HG02943 (cell line): ENCODE results near the gene WFDC1.

Experiments
- ATAC-seq: cut with Tn5 transposase; IDR thresholded peaks from one replicate; pipeline ENCODE4 v1.9.1; 2021; ENCODE audit warnings: mild to moderate bottlenecking, low read depth, moderate library complexity; ENCODE audit not compliant: unreplicated experiment

Gene WFDC1, protein sequence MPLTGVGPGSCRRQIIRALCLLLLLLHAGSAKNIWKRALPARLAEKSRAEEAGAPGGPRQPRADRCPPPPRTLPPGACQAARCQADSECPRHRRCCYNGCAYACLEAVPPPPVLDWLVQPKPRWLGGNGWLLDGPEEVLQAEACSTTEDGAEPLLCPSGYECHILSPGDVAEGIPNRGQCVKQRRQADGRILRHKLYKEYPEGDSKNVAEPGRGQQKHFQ

GRCh38 chr16:84294531-84295142 is at the start of gene WFDC1:
Gene WFDC1 (plus strand): TSS chr16:84294878. CDS start chr16:84294972, 94 bp downstream.
- ATAC-seq, result no peak

DNA sequence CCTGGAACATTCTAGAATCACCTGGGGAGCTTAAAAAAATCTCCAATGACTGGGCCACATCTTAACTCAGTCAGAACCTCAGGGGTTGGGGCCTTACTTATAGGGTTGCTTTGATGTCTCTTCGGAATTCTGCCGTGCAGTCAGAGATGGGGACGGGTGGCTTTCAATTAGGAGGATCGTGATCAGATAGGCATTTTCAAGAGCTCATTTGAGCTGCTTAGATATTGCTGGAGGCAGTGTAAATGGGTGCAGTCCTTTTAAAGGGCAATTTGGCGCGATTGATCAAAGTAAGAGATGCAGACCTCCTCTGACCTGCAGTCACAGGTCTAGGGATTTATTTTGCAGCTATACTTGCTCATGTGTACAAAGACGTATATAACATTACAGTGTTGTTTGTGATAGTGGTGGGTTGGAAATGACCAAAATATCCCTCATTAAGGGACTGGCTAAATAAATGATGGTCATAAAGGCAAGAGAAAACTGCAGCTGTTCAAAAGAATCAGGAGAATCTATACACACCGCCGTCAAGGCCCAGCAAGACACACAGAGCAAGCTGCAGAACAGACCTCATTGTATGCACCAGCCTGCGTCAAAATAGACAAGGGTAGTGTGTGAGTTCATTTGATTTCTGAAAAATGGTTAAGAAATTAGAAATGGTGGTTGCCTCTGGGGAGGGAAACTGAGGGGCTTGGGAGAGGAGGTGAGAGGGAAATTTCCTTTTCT is 48.6 kb upstream of the WFDC1 start:
- ATAC-seq, result no peak

DNA sequence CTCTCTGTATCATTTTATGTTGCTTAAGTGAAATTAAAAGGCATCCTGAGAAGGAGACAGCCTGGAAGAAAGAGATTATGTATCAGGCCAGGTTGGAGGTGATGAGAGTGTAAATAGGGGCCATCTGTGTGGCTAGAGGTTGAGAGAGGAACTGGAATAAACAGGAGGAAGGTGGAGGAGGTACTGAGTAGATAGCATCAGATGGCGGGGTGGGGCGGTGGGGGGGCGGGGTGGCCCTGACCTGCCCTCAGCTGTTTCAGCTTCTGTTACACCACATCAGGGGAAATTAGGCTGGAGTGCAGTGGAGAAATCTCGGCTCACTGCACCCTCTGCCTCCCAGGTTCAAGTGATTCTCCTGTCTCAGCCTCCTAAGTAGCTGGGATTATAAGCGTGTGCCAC is 48.0 kb upstream of the WFDC1 start:
- no peak for ATAC-seq

- ATAC-seq, result no peak
Observed at GRCh38 chr16:84247331-84247730, 47.3 kb upstream of the WFDC1 start.

DNA sequence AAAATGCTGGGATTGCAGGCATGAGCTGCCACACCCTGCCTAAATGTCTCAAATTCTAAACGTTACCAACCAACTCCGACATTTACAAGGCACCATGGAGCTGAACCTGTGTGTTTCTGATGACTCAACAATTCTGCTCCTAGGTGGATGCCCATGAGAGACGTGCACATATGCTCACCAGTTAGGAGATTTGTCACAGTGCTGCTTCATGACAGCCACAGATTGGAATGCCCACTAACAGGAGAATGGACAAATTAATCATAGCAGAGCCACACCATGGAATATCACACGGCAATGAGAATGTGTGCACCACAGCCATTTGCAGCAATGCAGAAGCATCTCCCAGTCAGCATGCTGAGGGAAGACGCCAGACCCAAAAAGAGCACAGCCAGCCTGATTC is 46.8 kb upstream of the WFDC1 start:
- ATAC-seq, result no peak

- ATAC-seq, result no peak
Observed at GRCh38 chr16:84252184-84252583, 42.5 kb upstream of the WFDC1 start.

DNA sequence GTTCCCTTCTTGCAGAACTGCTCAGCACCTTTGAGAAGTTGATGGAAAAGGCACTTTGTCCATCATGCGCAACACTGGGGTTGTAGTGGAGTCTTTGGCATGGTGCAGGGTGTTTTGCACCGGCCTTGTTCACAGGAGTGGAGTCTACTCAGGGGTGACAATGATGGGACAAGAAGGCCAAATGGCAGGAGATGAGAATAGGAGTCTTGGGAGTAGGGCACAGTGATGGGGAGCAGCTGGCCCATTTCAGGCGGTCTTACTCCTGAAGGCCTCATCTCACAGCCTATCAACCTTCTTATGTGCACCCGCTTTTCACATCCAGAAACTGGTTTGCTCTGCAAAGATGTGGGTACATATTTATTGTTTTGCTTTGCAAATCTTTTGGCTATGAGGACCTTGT is 41.5 kb upstream of the WFDC1 start:
- ATAC-seq, result no peak

GRCh38 chr16:84254062-84254461 is 40.6 kb upstream of the WFDC1 start:
- ATAC-seq, result no peak

DNA sequence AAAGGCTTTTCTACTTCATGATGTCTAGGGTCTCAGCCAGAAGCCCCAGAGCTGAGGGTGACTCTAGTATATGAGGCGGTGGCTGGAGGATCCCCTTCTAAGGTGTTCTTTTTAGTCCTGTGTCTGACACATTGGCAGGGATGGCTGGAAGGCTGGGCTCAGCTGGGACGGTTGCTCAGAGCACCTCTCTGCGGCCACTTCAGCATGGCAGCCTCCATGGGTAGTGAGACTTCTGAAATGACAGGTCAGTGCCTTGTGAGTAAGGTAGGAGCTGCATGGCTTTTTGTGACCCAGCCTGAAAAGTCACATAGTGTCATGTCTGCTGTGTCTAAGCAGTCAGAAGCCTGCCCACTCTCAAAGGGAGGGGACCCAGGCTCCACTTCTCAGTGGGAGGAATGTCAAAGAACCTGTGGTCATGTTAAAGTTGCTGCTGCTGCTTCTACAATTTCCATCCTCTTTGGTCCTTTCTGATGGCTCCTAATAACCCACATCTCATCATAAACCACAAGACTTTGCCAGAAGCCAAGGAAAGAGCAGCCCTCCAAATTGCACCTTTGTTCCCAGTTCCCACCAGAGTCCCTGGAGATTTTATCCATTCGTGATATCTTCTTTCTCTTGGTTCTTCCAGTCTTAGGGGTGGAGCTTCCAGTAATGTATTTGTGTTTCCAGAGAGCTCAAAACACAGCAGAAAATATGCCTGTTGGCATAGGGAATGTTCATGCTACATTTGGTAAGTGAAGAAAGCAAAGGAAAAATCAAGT is 39.4 kb upstream of the WFDC1 start:
- ATAC-seq, result no peak

DNA sequence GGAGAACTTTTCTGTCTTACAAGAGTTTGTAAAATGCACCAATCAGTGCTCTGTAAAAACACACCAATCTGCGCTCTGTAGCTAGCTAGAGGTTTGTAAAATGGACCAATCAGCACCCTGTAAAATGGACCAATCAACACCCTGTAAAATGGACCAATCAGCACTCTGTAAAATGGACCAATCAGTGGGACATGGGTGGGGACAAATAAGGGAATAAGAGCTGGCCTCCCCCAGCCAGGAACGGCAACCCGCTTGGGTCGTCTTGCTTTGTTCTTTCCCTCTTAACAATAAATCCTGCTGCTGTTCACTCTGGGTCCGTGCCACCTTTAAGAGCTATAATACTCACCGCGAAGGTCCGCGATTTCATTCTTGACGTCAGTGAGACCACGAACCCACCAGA is 36.4 kb upstream of the WFDC1 start:
- no peak for ATAC-seq

DNA sequence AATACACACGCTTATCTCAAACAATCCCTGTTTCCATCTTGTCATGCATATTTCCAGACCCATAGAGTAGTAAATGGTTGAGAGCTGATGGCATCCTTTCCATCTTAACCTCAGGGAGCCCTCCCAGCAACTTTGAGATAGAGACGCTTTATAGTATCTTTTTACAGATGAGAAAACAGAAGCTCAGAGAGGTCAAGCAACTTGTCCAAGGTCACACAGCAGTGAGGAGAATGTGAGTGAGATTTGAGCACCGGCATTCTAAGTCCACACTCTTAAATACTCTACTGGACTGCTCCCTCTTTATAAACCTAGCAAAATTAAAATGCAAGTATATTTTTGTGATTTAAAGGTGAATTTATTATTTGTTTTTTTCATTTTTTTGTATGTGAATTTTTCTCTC is 35.0 kb upstream of the WFDC1 start:
- no peak for ATAC-seq

DNA sequence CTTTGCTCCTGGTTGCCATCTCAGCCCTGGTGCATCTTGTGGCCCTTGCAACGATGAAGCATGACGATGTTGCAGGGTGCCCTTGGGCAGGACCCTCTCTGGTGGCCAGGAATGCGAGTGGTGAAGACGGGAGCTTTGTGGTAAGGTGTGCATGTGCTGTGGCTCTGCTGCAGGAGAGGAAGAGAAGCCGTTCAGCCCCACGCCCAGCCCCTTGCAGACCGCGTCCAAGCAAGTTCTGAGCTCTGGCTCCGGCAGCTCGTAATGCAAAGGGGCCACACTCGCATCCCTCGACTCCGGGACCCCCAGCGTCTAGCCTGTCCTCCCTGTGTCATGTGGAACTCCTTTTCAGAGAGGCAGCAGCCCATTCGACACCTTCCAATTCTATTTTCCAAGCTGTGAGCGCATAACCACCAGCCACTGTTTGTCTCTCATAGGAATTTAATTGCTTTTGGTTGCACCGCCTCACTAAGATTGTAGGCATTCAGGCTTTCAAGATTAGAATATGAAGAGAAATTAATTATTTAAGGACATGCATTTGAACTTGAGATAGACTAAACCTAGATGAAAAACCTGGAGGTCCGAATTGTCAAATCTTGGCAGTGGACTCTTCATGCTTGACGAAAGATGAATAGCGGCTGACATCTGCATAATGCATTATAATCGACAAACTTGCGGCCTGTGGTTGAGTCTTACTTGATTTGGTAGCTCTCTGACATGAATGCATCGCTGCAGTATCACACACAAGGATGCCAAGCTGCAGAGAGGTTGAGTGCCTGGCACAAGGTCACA is 33.7 kb upstream of the WFDC1 start:
- no peak for ATAC-seq

DNA sequence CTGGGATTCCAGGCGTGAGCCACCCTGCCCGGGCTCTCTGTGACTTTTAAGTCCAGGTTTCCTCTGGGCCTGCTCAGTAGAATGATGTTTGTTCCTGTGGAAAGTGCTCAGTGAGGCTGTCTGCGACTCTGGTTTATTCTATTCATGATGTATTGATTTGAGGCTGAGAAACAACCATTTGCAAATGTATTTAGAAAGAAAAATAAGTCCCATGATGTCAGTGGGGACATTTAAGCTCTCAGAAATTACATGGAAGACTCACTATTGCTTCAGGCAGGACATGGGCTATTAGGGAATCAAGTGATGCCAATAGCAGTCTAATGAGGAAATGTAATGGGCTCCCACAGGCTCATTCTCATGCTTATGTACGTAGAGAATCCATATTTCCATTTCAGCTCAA is 32.6 kb upstream of the WFDC1 start:
- ATAC-seq, result no peak

GRCh38 chr16:84262939-84263338 is 31.7 kb upstream of the WFDC1 start:
- ATAC-seq, result no peak

GRCh38 chr16:84266451-84266850 is 28.2 kb upstream of the WFDC1 start:
- ATAC-seq, result peak; percentile 63

- ATAC-seq, result no peak
Observed at GRCh38 chr16:84267380-84267779, 27.3 kb upstream of the WFDC1 start.

- ATAC-seq, result no peak
Observed at GRCh38 chr16:84268291-84269040, 26.2 kb upstream of the WFDC1 start.

DNA sequence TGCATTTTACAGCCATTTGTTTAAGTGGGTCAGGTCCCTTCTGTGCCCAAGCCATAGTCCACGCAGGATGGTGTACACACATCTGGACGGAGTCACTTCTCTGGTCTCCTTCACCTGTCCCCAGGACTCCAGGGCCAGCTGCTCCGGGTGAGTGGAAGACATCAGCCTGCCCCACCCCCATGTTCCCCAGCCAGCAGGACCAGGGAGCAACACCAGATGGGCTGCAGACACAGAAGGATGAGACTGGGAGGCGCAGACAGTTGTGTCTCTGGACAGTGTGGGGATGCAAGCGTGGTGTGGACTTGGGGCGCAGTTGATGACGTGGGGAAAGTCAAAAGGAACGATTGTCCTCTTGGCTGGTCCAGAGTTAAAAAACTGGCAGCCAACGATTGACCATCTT is 24.6 kb upstream of the WFDC1 start:
- no peak for ATAC-seq

GRCh38 chr16:84270531-84270930 is 24.1 kb upstream of the WFDC1 start:
- no peak for ATAC-seq

DNA sequence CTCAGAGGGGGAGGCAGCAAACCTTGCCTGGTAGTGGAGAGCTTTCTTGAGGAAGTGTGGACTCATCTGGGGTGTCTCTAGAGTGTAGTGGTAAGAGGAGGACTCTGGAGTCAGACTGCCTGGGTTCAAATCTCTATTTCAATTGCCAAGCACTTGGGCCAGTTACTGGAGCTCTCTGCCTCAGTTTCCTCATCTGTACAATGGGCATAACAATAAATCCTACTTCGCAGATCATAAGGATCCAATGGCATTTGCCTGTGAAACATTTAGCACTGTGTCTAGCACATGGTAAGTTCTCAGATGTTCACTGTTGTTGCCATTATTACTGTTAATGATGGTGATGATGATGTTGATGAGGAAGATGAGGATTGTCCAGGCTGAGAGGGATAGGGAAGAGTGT is 23.6 kb upstream of the WFDC1 start:
- ATAC-seq, result no peak
